Caki2 (cell line): ENCODE data around the gene TMEM263. TPM values are rescaled to one million over a fixed set of nuclear protein-coding genes. Genes with fewer than 3 reads are reported as not detected.
A peak's percentile ranks its signal among the peaks of the same experiment; 100 is the strongest.
"Not testable (repeated sequence)": the region's sequence is repeated elsewhere in the genome, so short reads cannot be mapped to it uniquely, and the experiment has no call there.

Experiments used
- DNase-seq: peaks from one replicate; pipeline ENCODE4 v3.0.0-alpha.2; 2015; ENCODE audit warnings: low read depth
- in situ Hi-C: cut with HindIII; loops from 2 replicates; pipeline ENCODE4 v1.10.0; 2016; ENCODE audit warnings: low sequenced_read_pairs, low pct_unique_long_range_greater_than_20kb, mixed read lengths
- total RNA-seq: library from RNA; depleted of rRNA; stranded (reverse); fragments of >200 nt; shearing (Covaris generic); gene quantifications from 2 replicates; pipeline ENCODE4 v1.2.3, GENCODE V29; 2014; ENCODE audit warnings: low replicate concordance; rRNA removed

Gene TMEM263
- total RNA-seq = 25.7 and 36.3 TPM in 2 replicates

DNA sequence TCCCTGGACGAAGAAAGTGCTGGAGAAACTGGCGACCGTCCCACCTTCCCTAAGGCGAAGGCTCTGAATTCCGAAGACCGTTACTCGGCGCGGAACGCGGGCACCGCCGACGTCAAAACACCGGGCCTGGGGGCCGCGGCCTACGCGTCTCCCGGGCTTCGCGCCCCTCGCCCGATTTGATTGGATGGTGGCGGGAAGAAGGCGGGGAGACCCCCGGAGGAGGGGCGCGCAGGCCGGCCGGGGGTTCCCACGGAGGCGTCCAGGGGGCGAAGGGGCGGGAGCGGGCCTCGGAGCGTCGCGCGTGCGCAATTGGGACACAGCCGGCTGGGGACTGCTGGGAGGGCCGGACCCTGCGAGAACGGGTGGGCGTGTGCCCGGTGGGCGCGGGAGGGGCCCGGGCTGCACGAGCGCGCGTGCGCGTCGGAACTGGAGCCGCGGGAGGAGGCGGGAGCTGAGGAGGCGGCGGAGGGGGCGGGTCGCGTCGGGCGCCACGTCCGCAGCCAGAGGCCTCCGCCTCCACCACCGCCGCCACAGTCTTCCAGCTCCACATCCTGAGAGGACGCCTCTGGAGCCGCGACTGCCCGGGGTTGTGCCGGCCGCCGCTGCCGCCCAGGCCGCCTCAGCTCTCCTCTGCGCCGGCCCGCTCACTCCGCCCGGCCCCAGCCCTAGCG, at the start of gene TMEM263:
TMEM263 (plus strand) TSS at position 531 of the 671 bp plus-strand sequence. CDS start 11,210 bp downstream, outside the sequence.
- in situ Hi-C loops = no loop called here
- DNase-seq = peak; percentile 95

DNA sequence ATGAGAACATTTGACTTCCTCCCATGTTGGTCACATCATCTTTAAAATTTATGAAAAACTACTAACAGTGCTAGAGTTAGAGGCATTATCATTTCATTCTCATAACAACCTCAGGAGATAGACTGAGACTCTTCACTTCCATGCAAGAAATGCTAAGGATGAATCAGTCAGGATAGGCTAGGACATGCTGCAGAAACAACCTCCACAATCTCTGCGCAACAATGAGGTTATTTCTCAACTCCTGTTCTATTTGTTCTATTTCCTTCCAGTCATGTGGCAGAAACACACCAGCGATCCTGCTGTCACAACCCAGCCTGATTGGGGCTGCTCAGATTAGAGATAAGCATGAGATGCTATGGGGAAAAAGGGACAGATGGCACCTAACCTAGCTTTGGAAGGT, 49.0 kb upstream of the TMEM263 start:
- in situ Hi-C loops = no loop called here

DNA sequence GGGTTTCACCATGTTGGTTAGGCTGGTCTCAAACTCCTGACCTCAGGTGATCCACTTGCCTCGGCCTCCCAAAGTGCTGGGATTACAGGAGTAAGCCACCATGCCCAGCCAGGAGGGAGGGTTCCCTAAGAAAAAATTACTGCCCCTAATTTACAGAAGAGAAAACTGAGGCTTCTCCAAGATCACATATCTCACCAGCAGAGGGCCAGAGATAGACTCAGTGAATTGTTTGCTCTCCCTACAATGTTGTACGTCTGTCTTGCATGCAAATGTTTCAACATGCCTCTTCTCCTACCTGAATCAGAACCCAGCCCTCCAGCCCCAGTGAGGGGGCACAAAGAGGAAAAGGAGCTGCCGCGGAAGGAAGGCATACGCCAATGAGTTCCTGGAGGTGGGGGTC, 48.3 kb upstream of the TMEM263 start:
- in situ Hi-C loops = no loop called here
- no peak for DNase-seq

More for the DNA sequence above, 49.0 kb upstream of the TMEM263 start:
- DNase-seq = no peak

DNA sequence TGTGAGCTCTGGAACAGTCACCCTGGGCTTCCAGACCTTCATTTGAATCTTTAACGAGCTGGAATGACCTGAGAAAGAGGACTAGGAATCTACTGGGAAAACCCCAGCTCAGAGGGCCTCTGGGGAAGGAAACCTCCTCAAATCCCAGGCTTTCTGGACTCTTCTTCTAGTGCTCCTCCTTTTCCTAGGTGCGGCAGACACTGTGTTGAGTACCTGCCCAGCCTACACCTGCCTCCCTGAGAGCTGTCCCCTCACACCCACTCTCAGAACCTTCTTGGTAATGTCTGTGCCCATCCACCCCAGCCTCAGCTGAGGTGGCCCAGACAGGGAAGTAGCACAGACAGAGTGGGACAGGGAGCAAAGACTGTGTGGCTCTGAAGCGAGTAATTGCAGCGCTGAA, 47.9 kb upstream of the TMEM263 start:
- DNase-seq = no peak
- in situ Hi-C loops = no loop called here

DNA sequence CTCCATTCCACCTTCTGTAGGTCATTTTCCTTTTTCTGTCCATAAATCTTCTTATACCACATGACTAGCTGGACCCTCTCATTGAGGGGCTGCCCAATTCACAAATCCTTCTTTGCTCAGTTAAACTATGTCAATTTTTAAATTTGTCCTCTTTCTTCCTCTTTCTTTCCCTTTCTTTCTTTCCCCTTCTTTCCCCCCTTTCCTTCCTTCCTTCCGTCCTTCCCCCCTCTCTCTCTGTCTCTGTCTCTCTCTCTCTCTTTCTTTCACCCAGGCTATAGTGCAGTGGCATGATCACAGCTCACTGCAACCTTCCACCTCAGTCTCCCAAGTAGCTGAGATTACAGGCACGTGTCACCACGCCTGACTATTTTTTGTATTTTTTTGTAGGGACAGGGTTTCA, 47.1 kb upstream of the TMEM263 start:
- no peak for DNase-seq
- in situ Hi-C loops = no loop called here

DNA sequence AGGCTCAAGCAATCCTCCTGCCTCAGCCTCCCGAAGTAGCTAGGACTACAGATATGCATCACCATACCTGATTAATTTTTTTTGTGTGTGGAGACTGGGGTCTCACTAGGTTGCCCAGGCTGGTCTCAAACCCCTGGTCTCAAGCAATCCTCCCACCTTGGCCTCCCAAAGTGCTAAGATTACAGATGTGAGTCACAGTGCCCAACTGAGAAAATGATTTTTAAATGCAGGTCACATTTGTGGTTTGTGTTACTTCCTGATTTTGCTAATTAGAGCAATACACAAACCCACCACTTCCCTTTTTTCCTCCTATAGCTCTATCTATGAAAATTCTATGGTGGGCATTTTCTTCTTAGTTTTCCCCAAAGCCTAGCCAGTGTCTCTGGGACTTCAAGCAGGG, 45.5 kb upstream of the TMEM263 start:
- DNase-seq = no peak
- in situ Hi-C loops = no loop called here

DNA sequence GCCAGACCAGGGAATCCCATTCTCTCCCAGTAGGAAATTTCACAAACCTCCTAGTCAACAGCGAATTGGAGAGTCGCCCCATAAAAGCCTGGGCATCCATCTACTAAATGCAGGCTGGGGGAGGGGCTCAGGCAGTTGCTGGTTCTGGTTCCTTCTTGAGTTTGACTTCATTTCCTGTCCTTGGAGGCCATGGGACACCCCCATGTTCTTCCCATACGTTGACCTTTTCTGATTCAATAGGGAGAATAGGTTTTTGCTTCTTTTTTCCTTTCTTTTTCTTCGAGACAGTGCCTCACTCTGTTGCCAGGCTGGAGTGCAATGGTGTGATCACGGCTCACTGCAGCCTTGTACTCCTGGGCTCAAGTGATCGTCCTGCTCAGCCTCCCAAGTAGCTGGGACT, 44.1 kb upstream of the TMEM263 start:
- in situ Hi-C loops = no loop called here
- no peak for DNase-seq

DNA sequence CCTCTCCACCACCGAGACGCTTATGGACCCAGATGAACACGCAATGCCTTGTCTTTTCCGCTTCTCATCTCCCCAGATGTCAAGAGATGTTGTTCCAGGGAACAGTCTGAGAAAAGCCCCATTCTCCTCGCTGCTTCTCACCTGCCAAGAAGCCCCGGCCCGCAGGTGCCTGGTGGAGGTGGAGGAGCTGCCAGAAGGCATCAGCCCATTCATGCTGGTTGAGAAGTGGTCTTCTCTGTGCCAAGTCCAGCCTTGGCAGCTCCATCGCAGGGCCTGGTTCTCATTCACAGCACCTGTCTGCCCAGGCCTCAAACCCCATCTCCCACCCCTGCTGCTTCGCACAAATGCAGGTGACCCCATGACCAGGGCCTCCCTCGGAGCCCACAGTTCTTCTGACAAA, 42.3 kb upstream of the TMEM263 start:
- in situ Hi-C loops = no loop called here
- DNase-seq = no peak

DNA sequence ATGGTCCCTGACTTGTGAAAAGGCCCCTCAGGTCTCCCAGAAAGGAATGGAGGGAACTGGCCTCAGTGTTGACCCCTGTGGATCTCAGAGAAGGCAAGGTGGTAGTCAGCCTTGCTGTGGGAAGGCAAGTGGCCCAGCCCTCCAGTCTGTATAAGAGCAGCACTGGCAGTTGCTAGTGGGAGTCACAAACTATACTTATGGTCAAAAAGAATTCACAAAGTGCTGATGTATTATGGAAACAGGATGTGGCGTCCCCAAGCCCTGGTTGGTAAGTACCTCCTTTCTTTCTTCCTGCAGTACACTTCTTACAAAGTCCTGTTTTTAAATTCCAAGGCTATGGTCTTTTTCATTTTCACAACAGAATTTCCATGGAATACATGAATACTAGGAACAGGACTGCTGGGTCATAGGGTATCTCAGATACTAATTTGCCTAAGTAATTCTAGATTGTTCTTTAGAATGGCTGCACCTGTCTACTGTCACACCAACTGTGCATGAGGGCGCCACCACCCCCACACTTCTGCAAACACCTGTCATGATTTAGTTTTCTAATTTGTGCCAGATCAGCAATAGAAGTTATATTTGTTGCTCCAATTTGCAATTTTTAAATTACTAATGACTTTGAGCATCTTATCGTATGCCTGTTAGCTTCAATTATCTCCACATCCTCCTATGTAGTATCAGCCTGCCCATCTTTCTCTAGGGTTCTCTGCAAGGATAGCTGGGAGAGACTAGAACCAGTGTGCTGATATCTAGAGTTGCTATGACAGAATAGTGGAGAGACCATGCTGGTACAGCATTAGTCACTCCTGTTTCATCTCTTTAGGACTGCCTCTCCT, 40.7 kb upstream of the TMEM263 start:
- in situ Hi-C loops = no loop called here
- no peak for DNase-seq

DNA sequence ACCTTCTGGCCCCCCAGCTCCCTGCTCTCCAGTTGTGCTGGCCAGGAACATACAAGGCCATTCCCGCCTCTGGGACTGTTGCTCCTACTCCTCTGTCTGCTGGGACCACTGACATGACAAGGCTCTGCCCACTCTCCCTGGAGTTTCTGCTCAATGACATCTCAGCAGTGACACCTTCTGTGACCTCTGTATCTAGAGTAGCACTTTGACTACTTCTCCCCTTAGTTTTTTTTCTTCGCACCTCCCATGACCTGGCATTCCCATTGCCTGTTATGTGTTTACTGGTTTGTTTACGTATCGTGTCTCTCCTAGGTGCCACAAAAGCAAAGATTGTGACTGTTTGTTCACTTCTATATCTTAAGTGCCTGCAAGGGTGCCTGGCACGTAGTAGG, 40.1 kb upstream of the TMEM263 start:
- DNase-seq = no peak
- in situ Hi-C loops = no loop called here

DNA sequence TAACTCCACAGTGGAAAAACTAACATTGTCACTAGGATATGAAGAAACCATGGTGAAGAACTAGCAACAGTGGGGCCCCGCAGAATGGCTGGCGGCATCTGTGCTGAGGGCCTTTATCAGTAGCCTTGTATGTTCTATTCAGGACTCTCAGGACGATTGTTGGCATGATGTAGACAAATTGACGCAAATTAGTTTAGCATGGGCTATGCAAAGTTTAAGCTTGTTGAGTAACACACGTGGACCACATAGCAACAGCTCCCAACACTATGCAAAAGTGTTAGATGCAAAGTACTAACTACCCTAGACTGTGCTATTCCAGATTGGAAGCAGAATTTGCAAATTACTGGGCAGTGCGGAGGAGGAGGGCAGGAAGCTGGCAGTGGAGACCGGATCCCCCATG, 38.2 kb upstream of the TMEM263 start:
- no peak for DNase-seq
- in situ Hi-C loops = no loop called here

DNA sequence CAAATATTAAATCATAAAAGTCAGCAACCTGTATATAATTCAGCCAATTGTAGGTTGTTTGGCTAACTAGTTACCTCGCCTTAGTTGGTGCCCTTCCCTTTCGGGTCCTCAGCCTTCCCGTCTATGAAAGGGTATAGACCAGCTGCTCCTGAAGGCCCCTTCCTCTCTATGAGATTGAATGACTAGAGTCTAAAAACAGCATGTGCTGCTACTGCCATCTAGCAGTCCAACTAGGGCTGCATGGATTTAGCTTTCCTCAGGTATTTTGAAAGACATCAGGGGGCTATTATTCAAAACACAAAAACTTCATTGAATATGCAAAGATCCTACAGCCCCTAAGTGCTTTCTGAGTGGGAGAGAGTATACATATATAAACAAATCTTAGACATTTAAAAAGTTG, 37.0 kb upstream of the TMEM263 start:
- in situ Hi-C loops = no loop called here

DNA sequence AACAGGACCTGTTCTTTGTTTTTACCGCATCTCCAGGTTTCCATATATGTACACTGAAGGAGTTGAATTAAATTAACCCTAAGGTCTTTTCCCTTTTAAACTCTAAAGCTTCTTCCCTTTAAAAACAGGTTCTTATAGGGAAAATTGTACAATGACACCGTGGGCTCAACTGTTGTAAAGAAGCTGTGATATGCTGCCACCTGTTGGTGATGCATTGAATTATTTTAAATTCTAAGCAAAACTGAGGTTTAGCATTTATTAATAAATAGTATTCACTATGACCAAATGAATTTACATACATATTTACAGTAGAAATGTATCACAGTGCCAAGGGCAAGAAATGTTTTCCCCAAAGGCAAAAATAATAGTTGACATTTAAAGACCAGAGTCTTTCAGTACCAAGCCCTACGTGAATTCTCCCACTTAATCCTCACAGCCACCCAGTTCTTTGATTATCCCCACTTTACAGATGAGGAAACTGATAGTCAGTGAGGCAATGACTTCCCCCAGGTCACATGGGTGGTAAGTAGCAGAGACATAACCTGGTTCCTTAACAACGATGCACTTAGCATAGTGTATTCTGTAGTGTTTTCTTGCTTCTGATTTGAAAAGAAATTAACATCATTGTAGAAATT, 35.7 kb upstream of the TMEM263 start:
- in situ Hi-C loops = no loop called here
- DNase-seq = peak; percentile 10

More for the DNA sequence above, 37.0 kb upstream of the TMEM263 start:
- DNase-seq = no peak

DNA sequence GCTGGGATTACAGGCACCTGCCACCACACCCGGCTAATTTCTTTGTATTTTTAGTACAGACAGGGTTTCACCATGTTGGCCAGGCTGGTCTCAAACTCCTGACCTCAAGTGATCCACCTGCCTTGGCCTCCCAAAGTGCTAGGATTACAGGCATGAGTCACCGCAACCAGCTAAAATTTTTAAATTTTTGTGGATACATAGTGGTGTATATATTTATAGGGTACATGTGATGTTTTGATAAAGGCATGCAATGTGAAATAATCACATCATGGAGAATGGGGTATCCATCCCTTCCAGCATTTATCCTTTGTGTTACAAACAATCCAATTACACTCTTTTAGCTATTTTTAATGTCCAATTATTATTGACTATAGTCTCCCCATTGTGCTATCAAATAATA, 33.7 kb upstream of the TMEM263 start:
- in situ Hi-C loops, DNase-seq: not testable (repeated sequence)

DNA sequence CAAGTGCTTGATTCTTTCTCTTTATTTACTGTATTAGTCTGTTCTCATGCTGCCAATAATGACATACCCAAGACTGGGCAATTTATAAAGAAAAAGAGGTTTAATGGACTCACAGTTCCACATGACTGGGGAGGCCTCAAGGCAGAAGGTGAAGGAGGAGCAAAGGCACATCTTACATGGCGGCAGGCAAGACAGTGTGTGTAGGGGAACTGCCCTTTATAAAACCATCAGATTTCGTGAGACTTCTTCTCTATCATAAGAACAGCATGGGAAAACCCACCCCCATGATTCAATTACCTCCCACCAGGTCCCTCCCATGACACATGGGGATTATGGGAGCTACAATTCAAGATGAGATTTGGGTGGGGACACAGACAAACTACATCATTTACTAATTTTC, 32.1 kb upstream of the TMEM263 start:
- in situ Hi-C loops, DNase-seq: not testable (repeated sequence)

DNA sequence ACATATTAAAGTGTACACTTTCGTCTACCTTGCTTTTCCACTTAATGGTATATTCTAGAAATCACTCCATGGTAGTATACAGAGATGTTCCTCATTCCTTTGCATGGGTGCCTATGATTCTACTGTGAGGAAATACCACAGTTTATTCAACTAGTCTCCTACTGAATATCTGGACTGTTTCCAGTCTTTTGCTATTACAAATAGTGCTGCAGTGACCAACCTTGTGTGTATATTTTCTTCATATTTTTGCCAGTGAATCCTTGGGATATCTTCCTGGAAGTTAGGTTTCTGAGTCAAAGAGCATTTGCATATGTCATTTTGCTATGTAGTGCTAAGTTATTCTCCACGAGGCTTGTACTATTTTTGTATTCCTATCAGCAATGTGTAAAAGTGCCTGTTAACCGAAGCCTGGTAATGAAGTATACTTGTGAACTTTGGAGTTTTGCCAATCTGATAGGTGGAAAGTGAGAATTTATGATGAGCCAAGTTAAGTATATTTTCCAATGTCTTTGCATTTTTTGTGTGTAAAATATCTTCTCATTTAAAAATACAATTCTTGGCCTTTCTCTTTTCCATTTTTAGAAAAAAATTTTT, 31.3 kb upstream of the TMEM263 start:
- in situ Hi-C loops = no loop called here
- DNase-seq = no peak

DNA sequence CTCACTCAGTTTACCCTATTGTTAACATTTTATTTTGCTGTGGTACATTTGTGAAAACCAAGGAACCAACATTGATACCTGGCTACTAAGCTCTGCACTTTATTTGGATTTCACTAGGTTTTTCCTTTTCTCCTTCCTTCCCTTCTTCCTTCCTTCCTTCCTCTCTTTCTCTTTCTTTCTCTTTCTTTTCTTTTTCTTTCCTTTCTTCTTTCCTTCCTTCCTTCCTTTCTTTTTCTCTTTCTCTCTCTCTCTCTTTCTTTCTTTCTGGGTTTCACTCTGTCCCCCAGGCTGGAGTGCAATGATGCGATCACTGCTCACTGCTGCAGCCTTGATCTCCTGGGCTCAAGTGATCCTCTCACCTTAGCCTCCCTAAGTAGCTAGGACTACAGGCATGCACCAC, 29.1 kb upstream of the TMEM263 start:
- no peak for DNase-seq
- in situ Hi-C loops = no loop called here

DNA sequence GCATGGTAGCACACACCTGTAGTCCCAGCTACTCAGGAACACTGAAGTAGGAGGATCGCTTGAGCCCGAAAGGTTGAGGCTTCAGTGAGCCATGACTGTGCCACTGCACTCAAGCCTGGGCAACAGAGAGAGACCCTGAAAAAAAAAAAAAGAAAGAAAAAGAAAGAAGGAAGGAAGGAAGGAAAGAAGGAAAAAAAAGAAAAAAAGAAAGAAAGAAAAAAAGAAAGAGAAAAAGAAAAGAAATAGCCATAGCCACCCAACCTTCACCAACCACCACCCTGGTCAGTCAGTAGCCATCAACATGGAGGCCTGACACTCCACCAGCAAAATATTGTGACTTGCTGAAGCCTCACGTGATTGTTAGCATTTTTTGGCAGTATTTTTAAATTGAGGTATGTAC, 21.4 kb upstream of the TMEM263 start:
- in situ Hi-C loops = no loop called here
- no peak for DNase-seq
